ENCODE measurements around the gene RAB42.
"Not testable (repeated sequence)": the region's sequence is repeated elsewhere in the genome, so short reads cannot be mapped to it uniquely, and the experiment has no call there.

Gene RAB42, protein sequence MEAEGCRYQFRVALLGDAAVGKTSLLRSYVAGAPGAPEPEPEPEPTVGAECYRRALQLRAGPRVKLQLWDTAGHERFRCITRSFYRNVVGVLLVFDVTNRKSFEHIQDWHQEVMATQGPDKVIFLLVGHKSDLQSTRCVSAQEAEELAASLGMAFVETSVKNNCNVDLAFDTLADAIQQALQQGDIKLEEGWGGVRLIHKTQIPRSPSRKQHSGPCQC

DNA sequence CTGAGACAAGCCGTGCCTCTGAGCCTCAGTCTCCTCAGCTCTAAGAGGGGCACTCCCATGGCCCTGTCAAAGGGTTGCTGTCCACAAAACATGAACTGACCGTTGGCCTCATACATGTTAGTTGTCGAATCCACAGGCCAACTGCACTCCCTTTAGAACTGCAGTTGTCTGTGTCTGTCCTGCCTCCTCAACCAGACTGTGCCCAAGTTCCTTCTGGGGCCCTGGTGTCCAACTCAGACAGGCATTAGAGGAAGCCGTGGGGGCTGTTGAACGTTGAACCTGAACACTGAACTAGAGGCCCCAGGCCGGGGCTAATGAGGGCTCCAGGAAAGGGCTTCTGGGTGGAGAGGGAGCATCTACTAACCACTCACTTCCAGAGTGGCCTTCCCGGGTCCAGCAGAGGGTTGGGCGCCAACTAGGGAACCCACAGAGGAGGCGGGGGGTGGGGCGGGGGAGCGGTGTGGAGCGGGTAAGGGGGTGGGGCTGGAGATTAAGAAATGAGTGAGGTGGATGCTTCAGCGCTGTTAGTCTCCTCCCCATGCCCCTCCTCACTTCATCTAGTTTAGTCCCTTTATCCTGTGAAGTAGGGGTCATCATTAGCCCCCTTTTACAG, at the start of gene RAB42:
Gene RAB42 (plus strand): TSS at position 558 of the 613 bp plus-strand sequence. CDS start 247 bp downstream, outside the sequence.
- DNase-seq = no peak

DNA sequence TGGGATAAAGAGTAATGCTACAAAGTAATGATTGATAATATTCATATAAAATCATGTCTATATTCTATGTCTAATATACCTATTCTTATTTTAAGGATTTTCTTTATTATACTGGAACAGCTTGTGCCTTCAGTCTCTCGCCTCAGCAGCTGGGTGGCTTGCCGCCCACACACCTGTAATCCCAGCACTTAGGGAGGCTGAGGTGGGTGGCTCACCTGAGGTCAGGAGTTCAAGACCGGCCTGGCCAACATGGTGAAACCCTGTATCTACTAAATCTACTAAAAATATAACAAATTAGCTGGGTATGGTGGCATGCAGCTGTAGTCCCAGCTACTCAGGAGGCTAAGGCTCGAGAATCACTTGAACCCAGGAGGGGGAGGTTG, 46.8 kb upstream of the RAB42 start:
- DNase-seq = no peak

DNA sequence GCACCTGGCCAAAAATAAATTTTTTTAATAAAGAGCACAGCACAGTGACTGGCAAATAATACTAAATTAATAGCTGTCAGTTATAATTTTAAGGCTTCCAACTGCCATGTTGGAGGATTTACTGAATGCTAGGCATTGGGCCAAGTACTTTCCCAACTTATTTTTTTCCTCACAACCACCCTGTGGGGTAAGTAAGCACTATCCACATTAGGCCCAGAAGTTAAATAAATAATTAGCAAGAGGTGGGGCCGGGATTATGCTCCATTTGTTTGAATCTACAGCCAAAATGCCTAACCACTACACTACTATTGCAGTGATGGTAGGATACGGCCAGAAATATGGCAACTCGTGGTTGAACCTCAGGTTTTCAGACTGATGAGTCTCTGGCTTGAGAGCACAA, 43.7 kb upstream of the RAB42 start:
- DNase-seq = no peak

DNA sequence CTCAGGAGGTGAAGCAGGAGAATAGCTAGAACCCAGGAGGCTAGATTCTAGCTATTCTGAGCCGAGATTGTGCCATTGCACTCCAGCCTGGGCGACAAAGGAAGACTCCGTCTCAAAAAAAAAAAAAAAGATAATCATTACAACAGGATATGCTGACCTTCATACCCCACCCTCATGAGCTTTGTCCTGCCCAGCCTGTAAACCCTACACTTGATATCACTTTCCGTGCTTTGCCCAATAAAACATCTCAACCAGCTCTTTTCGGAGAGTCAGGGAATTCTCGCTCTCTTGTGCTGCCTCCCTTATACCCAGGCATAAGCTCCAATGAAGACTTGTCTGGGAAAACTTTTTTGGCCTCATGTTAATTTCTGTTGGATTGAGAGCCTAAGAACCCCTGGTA, 40.7 kb upstream of the RAB42 start:
- DNase-seq = no peak

- peak; percentile 96 for DNase-seq
These were observed 39.1 kb upstream of the RAB42 start, which contains the start of gene TRNAU1AP for GRCh38 chr1:28552758-28553663. TRNAU1AP (plus strand) TSS chr1:28553085; CDS start chr1:28553111, 26 bp downstream.

GRCh38 chr1:28560886-28561285, 31.2 kb upstream of the RAB42 start:
- no peak for DNase-seq

DNA sequence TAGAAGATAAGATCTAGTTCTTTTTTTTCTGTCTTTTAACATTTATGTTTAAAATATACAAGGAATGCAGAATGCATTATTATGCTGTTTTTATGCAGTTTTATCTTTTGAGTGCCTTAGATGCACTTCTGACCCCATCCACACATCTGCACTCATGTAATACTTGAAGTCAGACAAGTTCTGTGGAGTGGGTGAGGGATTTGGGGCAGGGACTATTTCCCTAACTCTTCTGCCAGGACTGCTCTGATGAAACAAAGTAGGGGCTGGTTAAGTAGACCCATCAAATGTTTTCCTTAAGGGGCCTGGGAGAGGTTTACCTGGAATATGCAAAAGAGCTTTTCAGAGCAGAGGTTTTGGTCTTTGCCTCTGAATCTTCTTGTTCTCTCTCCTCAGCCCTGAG, 27.8 kb upstream of the RAB42 start:
- no peak for DNase-seq

DNA sequence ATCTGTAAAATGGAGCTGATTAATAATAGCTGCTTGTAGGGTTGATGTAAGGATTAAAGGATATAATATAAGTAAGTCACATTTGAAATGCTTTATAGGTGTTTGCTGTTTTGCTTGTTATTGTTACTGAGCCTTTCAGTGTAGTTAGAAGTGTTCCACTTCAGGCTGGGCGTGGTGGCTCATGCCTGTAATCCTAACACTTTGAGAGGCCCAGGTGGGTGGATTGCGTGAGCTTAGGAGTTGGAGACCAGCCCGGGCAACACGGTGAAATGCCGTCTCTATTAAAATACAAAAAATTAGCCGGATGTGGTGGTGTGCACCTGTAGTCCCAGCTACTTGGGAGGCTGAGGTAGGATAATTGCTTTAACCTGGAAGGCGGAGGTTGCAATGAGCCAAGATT, 27.0 kb upstream of the RAB42 start:
- no peak for DNase-seq

- DNase-seq = no peak
These were observed 26.3 kb upstream of the RAB42 start for GRCh38 chr1:28565726-28566125.

DNA sequence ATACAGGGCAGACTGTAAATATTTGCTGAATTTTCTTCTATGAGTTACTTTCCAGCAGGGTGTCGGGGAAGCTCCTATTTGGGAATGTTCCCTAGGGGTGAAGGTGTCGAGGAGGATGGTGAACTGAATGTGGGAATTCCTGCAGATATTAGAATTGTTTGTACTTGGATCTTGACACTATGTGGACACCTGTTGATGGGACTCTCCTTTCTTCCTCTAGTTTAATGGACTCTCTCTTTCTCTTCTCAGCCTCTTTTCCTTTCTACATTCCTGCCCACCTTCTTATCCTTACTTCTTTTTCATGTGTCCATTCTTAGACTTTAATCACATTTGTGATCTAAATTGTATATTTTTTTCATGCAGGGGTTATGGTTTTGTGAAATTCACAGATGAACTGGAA, 25.1 kb upstream of the RAB42 start:
- no peak for DNase-seq

GRCh38 chr1:28571911-28572310, 20.2 kb upstream of the RAB42 start:
- no peak for DNase-seq

DNA sequence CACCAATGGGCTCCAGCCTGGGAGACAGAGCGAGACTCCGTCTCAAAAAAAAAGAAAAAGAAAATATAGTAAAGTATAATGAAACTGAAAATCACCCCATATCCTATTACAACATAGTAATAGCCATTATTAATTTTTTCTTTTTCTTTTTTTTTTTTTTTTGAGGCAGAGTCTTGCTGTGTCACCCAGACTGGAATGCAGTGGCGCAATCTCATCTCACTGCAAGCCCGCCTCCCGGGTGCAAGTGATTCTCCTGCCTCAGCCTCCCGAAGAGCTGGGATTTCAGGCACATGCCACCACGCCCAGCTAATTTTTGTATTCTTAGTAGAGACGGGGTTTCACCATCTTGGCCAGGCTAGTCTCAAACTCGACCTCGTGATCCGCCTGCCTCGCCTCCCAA, 19.2 kb upstream of the RAB42 start:
- DNase-seq = not testable (repeated sequence)

DNA sequence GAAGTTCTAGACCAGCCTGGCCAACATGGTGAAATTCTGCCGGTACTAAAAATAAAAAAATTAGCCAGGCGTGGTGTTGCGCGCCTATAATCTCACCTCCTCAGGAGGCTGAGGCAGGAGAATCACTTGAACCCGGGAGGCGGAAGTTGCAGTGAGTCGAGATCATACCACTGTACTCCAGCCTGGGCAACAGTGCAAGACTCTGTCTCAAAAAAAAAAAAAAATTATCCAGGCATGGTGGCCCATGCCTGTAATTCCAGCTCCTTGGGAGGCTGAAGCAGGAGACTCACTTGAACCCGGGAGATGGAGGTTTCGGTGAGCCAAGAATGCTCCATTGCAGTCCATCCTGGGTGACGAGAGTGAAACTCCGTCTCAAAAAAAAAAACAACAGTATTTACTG, 18.5 kb upstream of the RAB42 start:
- no peak for DNase-seq

DNA sequence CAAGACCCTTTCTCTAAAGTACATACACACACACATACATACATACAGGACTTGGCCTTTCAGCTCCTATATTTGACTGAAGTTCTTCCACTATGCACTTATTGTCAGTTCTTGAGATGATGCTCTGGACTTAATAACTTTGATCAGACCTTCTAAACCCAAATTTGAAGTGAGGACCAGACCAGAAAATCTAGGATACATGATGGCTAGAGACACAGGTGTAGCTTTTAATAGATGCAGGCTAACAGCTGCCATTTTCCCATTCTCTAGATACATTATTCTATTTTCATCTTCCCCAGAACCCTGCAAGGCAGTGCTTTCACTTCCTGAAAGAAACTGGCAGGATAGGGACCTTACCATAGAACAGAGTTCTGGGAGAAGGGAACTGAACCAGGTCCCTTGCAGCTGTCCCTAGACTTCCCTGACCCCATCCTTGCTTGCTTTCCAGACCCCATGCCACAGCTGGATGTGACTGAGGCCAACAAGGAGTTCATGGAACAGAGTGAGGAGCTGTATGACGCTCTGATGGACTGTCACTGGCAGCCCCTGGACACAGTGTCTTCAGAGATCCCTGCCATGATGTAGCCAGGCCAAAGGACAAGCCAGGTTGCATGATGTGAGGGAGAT, 14.9 kb upstream of the RAB42 start:
- peak; percentile 24 for DNase-seq

- no peak for DNase-seq
These were observed 14.1 kb upstream of the RAB42 start for GRCh38 chr1:28577738-28578536.

DNA sequence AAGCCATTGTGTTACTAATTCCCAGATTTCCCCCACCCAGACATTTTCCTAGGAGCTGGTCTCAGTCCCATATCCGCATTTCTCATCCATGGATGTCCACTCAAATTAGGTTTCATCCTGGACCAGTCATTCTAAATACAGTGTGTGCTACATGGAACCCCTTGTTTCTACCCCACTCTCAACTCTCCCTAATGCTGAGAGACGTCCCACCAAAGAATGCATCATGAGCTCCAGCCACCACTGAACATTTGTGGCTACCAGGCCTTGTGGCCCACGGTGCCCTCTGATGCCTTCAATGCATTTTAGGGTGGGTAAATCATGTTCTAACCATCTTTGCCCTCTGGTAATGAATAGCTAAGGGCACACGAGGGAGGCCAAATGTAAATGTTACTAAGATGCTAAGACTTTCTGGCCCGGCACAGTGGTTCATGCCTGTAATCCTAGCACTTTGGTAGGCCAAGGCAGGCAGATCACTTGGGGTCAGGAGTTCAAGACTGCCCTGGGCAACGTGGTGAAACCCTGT, 13.3 kb upstream of the RAB42 start:
- DNase-seq = no peak

DNA sequence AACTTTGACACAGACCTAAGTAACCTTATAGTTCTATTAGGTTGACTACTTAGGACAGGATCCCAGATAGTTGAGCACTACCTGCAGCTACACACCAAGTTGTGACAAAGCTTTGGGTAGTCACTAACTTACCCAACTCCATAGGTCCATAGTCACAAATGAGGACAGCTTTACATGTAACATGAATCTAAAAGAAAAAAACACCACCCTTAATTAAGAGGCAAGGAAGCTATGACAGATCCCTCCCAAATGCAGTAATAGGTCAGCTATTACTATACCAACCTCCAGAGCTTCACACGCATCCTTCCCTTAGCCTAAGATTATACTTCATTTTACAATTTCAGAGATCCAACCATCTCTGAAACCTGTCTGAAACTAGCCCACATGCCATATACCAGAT, 12.7 kb upstream of the RAB42 start:
- no peak for DNase-seq

DNA sequence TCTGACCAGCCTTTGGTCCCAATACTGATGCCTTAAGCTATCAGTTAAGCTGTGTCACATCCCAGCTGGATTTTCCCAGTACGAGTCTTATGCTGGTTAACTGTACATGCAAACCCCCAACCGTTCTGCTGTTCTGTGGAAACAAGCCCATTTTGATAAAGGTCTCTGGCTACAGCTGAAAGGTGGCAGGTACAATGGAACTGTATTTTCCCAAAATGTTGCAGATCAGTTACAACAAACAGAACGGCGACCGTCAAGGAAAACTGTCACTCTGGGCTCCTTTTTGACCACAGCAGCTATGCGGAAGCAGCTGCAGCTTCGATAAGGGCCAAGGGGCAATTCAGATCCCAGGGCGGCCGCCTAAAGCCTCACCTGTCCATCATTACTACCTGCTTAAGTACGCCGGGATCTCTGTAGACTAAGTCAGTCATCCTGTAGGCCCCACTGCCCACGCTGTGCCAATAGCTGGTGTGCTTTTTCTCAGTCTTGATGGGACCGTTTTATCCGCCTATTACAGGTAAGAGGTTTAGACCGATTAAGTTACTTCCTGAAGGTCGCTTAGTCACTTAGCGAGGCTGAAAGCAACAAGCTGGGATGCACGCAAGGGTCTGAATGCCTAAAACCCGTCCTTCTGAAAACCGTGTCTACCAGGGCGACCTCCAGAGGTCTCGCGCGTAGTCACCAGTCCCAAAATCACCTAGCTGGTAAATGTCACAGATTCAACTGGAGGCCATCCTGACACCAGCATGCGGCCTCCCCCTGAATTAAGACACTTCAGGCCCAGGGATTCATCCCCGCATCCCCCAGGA, 11.1 kb upstream of the RAB42 start:
- no peak for DNase-seq

DNA sequence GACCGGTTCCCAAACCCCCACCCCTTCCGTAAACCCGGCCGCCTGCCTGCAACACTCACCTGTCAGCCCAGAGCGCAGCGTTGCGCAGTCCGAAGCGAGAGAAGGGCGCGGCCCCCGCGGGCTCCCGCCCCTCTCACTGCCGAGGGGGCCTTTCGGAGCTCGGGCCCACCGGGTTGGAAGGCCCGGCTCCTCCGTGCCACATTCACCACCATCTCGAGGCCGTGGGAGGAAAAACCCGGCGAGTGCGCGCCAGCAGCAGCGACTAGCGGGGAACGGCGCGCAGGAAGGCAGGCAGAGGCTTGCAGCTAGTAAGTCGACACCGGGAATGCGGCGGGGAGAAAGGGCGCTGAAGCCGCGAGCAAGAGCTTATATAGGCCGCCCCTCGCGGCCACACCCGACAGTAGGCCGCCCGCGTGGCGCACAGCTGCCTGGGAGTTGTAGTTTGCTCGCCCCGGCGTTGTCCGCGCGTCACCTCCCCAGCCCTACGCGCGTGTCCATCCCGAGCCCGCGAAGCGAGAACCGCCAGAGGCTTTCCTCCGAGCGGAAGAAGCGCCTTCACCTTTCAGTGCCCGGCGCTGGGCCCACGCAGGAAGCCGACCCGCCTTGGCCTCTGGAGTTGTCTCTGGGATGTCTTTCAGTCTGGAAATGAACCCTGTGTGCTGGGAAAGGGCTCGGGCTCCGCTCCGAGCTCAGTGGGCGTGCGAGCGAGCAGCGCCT, 10.4 kb upstream of the RAB42 start:
- DNase-seq = peak; percentile 93

GRCh38 chr1:28582248-28582615, 9.8 kb upstream of the RAB42 start:
- no peak for DNase-seq
